ENCODE results near the gene PLD4.

The PLD4 gene

DNA sequence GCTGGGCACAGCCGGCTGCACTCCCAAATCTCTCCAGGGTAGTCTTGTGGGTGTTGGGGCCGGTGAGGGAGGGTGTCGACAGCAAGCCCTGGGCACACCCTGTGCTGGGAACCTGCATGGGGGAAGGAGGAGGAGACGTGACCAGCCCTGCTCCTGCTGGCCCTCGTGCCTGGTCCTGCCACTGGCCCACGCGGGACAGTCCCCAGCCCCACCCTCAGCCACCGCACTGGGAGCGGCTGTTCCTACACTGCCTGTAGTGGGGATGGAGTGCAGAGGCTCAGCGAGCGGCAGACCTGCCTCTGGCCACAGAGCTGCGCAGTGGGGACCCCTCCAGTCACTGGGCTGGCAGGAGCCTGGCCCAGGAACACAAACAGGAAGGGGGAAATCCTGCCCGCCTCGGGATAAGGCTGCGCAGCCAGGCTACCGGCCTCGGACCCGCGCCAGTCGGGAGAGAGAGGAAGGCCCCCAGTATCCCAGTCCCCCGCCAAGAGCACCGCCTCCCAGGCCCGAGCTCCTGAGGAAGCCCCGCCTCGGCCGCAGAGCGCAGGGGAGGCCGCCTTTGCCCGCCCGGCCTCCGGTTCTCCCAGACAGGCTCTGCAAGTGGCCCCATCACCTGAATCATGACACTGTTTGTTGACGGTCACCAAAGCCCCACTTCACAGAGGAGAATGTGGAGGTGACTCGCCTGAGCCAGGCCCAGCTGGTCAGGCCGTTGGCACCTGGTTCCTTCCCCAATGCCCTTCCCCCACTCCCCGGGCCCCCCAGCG, 42.9 kb downstream of the PLD4 start:
- in situ Hi-C loops (cut with MboI; ENCODE audit: low pct_unique_long_range_greater_than_20kb, low sequenced_read_pairs): no loop called here
- no peak for DNase-seq

DNA sequence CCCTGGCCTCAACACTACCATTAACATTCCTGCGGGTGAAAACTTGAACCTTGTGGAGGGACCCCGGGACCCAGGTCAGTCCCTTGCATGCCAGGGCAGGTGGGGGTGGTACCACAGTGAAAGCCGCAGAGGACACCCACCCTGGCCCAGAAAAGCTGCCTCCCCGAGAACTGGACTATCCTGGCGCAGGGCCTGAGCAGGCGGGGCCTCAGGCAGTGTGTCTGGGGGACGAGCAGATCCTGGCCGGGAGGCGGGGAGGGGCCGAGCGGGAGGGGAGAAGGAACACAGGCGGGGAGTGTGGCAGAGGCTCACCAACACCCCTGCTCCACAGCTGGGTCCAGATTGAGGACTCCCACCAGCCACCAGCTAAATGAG, 43.5 kb downstream of the PLD4 start:
- no peak for DNase-seq
- in situ Hi-C loops (cut with MboI; ENCODE audit: low pct_unique_long_range_greater_than_20kb, low sequenced_read_pairs): no loop called here

DNA sequence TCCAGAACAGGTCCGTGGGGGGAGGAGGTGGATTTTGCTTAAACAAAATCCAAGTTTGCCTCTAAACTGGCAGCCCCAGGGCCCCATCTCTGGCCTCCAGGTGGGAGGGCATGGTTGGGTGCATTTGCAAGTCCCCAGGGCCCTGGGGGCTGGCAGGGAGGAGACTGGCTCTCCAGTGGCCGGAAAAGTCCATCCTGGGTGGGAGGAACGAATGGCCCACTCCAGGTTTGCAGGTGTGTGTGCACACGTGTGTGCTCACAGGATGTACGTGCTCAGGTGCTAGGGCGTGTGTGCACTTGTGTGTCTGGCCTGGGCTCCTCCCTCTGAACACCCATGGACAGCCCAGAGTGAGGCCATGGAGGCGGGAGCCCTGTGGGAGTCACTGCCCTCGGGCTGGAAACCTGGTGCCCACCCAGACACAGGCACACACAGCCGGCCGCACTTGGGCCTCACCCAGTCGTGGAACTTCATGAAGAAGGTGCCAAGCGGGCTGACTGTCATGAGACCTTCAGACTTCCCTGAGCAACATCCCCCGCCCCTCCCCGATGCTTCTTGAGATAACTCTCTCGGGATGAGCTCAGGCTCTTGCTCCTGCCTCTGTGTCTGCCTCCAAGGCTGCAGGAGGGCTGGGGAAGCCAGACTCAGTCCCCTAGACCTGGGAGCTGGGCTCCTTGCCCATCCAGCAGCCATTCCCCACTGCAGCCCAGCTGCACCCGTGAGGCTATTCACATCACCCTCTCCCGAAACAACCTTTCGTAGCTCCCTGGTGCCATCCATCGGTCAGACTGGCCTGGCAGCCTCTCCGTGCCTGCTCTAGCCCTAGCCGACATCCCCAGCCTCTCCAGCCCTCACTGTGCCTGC, 44.1 kb downstream of the PLD4 start:
- in situ Hi-C loops (cut with MboI; ENCODE audit: low pct_unique_long_range_greater_than_20kb, low sequenced_read_pairs): no loop called here
- DNase-seq: no peak

DNA sequence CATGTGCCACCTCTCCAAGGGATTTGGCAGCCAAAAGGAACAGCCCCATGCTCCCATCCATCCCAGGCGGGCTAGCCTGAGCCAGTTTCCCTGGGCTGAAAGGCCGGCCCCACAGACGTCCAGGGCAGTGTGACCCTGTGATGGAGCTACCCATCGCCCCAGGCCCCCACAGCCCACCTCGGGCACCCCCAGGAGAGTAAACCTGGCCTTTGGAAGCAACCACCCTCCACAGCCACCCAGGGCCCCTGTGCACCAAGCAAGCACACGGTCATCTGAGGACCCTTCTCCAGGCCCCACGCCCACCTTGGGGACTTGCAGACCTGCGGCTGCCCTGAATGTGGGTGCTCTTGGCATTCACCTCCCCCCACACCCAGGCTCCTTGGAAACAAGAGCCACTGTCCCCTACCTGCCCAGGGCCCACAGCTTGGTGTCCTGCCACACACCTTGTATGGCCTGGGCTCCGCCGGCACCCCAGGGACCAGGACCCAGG, 45.1 kb downstream of the PLD4 start:
- in situ Hi-C loops (cut with MboI; ENCODE audit: low pct_unique_long_range_greater_than_20kb, low sequenced_read_pairs): loop anchor here (10.0 kb wide), 1 partner anchor 75 kb away; no protein-coding TSS in a partner anchor
- DNase-seq: no peak

DNA sequence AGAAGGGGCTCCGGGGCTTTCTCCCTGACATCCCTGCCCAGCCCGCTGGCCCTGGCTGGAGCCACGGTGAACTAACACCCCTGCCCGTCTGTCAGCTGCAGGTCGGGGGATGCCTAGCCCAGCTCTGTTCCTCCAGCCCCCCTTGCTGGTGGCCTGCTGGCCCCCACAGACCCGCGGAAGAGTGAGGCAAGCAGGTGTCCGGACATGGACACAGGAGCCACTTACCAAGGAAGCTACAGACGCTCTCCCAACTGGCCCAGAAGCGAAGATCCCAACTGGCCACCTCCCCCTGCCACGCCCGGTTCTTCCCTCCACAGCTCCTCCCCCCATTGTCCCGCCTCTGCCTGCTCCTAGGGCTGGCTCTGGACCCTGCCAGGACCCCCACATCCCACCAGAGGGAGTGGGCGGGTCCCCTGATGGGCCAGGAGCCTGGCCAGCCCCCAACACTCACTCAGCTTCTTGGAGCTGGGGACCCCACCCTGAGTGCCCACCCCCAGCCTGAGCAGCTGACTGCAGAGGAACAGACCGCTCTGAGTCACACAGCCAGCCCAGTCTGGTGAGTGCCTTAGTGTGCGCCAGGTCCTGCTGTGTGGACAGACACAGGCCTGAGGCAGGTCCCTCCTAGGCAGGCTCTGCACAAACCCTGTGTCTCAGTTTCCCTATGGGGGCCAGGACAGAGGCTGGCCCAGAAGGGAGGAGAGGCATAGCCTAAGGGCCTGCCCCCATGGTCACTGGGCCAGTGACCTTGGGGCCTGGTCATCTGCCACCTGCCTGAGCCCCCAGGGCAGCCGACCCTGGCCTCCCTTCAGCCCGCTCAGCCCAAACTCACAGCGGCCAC, 45.8 kb downstream of the PLD4 start:
- in situ Hi-C loops (cut with MboI; ENCODE audit: low pct_unique_long_range_greater_than_20kb, low sequenced_read_pairs): loop anchor here (10.0 kb wide), 1 partner anchor 74 kb away; no protein-coding TSS in a partner anchor
- no peak for DNase-seq

DNA sequence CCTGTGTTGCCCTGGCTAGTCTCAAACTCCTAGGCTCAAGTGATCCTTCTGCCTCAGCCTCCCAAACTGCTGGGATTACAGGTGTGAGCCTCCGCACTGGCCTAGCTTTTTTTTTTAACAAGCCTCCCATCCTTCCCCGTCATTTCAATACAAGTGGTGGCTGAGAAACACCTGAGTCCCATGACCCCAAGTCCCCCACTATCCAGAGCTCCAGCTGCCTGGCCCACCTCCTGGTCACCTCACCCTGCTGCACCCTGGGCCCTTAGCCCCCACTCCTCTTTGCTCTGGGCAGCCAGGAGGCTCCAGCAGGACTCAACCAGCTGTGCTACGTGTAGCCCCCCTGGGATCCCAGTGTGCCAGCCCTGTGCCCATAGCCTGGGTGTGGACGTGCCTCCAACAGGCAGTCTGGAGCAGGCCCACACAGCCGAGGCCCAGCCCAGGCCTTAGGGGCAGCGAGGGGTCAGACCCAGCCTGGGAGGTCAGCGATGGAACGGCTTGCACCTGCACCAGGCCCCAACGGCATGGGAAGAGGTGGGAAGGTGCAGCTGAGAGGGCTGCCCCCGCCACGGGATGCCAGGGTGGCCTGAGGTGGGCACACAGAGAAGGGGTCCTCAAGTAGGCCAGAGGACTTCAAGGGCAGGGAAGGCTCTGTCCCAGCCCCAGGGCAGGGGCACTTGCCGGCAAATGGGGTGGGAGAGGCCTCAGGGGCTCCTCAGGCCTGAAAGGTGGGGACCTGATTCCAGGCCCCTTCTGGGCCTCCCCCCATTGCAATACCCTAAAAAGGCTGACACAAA, 47.0 kb downstream of the PLD4 start:
- no peak for DNase-seq
- in situ Hi-C loops (cut with MboI; ENCODE audit: low pct_unique_long_range_greater_than_20kb, low sequenced_read_pairs): loop anchor here (10.0 kb wide), 1 partner anchor 73 kb away; no protein-coding TSS in a partner anchor

DNA sequence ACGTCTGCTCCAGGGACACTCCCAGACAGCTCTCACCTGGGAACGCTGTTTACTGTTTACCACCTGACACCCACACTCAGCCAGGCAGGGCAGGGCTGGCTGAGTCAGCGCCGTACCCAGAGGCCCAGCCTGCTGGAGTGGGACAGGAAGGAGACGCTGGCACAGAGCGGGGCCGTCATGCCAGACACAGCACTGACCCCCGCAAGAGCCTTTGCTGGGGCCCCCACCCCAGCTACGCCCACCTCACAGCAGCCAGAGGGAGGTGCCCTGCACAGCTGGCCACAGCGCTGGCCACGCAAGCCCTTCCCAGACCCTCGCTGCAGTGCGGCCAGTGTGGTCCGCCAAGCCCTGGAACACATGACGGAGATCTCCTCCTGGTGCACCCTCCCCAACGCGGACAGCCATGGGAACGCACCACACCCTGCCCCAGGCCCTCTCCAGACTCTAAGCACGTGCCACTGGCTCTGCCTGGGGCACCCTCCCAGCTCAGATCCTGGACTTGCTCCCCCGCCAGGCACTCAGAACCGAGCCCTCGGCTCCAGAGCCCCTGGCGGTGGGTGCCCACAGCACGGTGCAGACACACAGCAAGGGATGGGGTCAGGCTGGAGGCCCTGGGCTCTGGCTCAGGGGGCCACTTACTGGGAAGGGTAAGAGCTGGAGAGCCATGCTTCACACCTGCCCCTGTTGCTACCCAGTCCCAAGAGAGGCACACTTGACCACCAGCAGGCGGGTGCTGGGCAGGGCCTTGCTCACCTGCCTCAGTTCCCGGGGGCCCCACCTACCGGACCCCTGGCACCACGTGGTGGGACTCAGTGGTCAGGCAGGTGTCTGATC, 47.8 kb downstream of the PLD4 start:
- DNase-seq: no peak

DNA sequence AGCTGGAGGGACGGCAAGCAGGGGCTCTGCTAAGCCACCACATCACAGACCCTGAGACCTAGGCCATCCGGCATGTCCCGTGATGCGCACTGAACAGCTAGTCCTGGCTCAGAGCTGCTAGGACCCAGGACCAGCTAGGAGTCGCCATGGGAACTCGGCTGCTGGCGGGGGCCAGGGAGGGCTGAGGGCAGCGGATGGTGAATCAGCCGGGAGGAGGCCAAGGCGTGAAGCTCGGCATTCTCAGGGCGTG, 48.4 kb downstream of the PLD4 start:
- no peak for DNase-seq
- in situ Hi-C loops (cut with MboI; ENCODE audit: low pct_unique_long_range_greater_than_20kb, low sequenced_read_pairs): loop anchor here (10.0 kb wide), 1 partner anchor 72 kb away; no protein-coding TSS in a partner anchor

More for the DNA sequence above, 47.8 kb downstream of the PLD4 start:
- in situ Hi-C loops (cut with MboI; ENCODE audit: low pct_unique_long_range_greater_than_20kb, low sequenced_read_pairs): loop anchor here (10.0 kb wide), 1 partner anchor 72 kb away; no protein-coding TSS in a partner anchor

DNA sequence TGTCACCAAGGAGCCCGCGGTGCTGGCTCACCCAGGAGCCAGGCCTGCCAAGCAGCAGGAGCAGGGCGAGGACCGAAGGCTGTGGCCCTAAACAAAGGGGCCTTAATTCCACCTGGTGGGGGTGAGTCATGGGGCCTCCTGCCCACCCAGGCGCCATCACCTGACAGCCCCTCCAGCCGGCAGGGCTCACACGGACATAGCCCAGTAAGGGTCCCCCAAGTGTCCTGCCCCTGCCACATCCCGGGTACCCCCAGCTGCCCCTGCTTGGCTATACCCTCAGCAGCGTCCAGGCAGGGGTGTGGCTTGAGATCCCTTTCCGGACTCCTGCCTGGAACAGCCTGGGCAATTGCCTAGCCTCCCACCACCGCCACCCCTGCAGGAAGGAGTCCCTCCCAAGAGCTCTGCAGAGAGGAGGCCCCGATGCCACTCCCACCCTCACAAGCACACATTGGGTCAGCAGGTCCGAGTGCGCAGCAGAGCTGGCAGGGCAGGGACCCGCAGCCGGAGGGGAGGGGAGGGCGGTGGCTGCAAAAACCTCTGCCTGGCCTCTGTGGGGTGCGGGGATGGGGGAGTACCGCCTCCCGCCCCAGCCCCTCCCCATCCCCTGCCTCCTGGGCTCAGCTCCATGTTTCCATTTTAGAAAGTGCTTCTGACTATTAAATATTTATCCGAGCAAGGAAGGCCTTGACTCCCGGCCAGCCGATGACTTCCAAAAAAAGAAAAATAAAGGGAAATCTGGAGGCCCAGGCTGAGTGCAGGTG, 48.9 kb downstream of the PLD4 start:
- in situ Hi-C loops (cut with MboI; ENCODE audit: low pct_unique_long_range_greater_than_20kb, low sequenced_read_pairs): loop anchor here (10.0 kb wide), 1 partner anchor 71 kb away; no protein-coding TSS in a partner anchor
- no peak for DNase-seq

DNA sequence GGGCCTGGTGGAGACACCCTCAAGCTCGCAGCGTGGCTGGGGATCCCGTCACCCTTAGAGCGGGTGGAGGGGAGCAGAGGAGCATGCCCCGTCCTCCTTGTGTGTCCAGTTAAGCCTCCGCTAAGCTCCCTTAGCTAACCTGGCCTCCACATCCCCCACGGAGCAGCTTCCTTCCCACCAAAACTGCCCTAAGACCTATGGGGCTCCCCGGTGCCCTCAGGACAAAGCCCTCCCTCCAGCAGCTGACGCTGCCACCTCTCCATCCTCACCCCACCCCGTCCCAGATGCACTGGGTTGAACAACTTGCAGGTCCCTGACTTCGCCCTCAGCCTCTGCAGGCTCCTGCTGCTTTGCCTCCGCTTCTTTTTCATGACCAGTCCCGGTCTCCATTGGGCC, 49.5 kb downstream of the PLD4 start:
- in situ Hi-C loops (cut with MboI; ENCODE audit: low pct_unique_long_range_greater_than_20kb, low sequenced_read_pairs): loop anchor here (10.0 kb wide), 1 partner anchor 71 kb away; no protein-coding TSS in a partner anchor

DNA sequence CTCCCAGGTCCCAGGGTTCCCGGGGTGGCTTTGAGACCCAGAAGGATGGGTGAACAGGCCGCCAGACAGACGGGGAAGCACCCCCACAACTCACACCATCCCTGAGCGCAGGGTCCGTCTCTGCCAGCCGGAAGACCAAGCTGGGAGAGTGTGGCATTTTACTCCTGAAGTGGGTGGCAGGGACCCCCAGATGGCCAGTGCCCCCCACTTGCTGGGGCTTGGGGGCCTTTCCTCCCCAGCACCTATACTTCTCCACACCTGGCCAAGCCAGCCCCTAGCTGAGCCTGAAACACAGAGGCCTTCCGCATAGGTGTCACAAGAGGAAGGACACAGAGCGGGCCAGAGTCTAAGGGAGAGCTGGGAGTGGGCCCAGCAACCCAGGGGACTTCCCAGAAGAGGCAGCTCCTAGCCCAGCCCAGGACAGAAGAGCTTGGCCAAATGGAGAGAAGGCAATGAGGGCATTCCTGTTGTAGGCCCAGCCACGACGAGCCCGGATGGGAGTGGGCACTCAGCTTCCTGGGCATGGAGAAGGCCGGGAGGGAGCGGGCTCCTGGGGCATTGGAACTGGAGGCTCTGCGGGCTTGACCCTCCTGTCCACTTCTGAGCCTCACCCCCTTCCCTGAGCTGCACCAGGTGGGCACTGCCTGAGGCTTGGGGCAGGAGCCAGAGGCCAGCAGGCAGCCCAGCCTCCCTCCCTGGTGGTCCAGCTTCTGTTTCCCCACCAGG, 50.1 kb downstream of the PLD4 start:
- DNase-seq: no peak
- in situ Hi-C loops (cut with MboI; ENCODE audit: low pct_unique_long_range_greater_than_20kb, low sequenced_read_pairs): loop anchor here (10.0 kb wide), 1 partner anchor 70 kb away; no protein-coding TSS in a partner anchor

More for the DNA sequence above, 49.5 kb downstream of the PLD4 start:
- DNase-seq: no peak

DNA sequence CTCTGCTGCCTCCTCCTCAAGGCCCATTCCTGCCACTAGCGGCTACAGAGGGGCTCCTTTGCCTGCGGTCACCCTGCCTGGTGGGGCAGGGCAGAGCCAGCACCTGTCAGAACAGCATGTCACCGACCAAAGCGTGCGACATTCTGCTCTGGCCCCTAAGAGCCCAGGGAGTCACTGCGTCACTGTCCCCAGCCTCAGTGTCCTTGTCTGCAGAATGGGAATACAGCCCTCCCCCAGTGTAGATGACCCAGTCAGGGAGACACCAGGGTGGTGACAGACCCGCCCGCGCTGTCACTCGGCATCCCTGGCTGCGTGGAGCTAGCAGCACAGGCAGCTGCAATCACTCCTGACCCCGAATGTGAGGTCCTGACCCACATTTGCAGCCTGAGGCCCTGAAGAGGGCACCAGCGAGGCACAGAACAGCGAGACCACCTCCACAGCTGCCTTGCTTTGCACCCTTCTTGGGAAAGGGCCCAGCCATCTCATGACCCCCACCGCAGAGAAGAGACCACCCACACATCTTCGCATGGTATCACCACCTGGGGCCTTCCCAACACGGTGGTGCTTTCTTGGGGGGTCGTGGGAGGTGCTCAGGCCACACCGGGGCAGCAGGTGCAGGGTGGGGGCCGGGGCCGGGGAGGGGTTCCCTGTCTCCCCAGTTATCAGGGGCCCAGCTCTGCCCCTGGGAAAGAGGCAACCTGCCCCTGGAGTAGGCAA, 51.0 kb downstream of the PLD4 start:
- in situ Hi-C loops (cut with MboI; ENCODE audit: low pct_unique_long_range_greater_than_20kb, low sequenced_read_pairs): loop anchor here (10.0 kb wide), 1 partner anchor 69 kb away; no protein-coding TSS in a partner anchor
- DNase-seq: peak; percentile 34

DNA sequence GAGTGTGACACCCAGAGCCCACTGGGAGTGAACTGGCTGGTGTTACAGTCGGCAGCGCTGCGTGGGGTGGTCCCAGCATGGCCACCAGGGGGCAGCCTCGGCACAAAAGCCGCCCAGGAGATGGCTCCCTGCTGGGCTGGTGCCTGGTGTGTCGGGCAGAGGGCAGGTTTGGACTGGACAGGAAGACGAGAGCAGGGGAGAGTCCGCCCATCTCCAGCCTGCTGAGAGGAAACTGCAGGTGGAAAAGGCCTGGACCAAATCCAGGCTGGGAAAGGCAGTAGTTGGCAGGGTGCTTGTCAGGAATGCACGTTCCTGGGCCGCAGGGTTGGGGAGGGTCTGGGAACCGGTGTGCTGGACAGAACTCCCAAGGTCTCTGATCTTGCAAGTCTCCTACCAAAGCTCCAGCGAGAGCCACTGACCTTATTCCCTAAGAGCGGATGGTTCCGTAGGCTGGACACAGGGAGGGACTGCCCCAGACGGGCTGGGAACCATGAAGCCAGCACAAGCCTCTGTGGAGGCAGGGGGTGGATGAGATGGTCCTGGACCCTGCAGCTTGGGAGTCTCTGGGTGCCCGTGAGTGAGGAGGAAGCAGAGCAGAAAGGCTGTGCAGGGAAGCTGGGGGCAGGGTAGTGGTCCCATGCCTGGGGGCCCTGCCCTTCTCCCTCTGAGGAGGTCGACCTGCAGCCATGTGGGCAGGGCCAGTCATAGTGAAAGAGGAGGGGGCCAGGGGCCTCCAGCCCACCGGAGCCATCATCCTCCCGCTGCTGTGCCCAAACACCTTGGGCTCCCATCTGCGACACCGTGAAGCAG, 51.7 kb downstream of the PLD4 start:
- peak; percentile 90 for DNase-seq
- in situ Hi-C loops (cut with MboI; ENCODE audit: low pct_unique_long_range_greater_than_20kb, low sequenced_read_pairs): loop anchor here (10.0 kb wide), 1 partner anchor 68 kb away; no protein-coding TSS in a partner anchor

DNA sequence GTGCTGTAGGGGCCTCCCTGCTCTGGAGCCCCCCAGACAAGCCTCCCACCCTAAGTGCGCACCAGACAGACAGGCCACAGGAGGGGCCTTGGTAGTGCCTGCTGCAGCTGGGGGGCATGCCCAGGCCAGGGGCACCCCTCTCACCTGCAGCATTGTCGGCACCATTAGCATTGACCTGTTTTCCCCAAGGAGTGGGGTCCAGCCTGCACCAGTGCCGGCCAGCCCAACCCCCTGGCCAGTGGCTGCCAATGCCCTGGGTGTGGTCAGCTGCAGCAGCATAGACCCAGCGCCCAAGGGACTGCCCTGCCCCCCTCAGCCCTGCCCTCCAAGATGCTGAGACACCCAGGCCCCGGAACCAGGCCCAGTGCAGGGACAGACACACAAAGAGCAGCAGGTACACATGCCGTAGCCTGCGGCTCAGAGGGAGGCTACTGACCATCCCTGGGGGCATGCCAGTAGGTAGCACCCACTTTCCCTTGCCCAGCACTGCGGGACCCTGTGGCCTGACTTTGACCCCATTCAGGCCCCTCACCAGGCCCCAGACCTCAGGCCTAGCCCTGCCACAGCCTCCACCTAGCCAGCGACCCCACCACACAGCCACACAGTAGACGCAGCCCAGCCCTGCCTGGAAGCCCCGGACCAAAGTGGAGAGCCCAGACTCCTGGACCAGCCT, 52.5 kb downstream of the PLD4 start:
- in situ Hi-C loops (cut with MboI; ENCODE audit: low pct_unique_long_range_greater_than_20kb, low sequenced_read_pairs): loop anchor here (10.0 kb wide), 1 partner anchor 68 kb away; no protein-coding TSS in a partner anchor
- DNase-seq: no peak

All from KBM-7 (cell line).